Measurements from ENCODE around the gene CD101. TPM values are rescaled to one million over a fixed set of nuclear protein-coding genes. Genes with fewer than 3 reads are reported as not detected.
A peak's percentile ranks its signal among the peaks of the same experiment; 100 is the strongest.

CD101 gene
- total and polyA plus RNA-seq, 2 of the 8 experiments (the other 6 are each of a cell fraction or from before 2014, with no cell fraction given) = 1.1 to 1.2 TPM

DNA sequence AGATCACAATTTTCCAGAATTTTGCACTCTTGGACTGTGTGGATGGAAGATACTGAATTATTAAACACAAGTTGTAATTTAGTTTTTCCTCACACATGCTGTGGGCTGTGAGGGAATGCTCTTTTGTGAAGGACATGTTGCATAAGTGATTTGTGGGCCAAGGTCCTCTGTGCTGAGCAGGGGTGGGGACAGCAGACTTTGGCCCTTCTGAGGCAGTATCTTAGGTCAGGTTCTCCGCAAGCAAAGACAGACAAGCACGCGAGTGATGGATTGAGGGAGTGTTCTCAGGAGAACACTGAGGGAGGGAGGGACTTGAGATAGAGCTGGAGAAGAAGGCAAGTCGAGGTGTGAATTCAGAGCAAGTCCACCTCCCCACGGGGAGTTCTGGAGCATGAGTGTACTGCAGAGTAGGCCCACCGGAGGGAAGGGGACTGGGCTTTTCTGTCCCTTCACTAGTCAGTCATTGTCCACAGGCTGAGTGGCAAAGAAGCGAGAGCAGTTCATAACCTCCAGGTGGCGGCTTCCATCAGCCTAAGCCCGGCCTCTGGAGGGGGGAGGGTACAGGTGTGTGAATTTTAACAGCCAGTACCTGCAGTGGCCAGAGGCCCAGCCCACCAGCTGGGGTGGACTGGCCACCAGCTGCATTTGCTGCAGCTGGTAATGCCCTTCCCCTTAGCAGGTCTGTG, 19.1 kb upstream of the CD101 start:
- Histone ChIP-seq H3K4ac (replicated peaks; ENCODE audit: insufficient read length, low read depth, low read length) (no peak overlapping the region), H3K4me1 (replicated peaks in 1 of 4; ENCODE audit: control insufficient read depth in 3 of 4, insufficient read depth in 4 of 4, low read length in 3 of 4) (peaks cover 0 to 8% (median 3%) of the 10 kb centered on the region in 4 experiments; a peak in 3 of 7 replicates), H2BK5ac (ENCODE audit: low read depth, low read length) (no peak overlapping the region; the same call in 1 of the 2 replicates), H3K27me3 (replicated peaks in 1 of 4; ENCODE audit: control insufficient read depth in 3 of 4, extremely low read depth in 1 of 4, insufficient read depth in 3 of 4, low read length in 3 of 4) (no peaks in the 10 kb centered on the region), H3K14ac (ENCODE audit: insufficient read length) (no peak overlapping the region), H4K5ac (ENCODE audit: insufficient read length, low read depth, low read length) (no peak overlapping the region), H3K18ac (ENCODE audit: extremely low read depth, low read length) (no peak overlapping the region; the same call in 1 of the 2 replicates), H3K9ac (replicated peaks in 1 of 4; ENCODE audit: extremely low read depth in 1 of 4, low read depth in 3 of 4, low read length in 3 of 4) (no peak overlapping the region), H2BK20ac (ENCODE audit: low read length) (no peak overlapping the region), H2BK12ac (ENCODE audit: low read depth, low read length) (no peak overlapping the region), H3K79me2 (ENCODE audit: control insufficient read depth in 1 of 2, insufficient read depth in 2 of 2, low read length in 2 of 2) (no peaks in the 10 kb centered on the region), H3K4me2 (ENCODE audit: insufficient read depth in 1 of 2, low read depth in 2 of 2, low read length in 2 of 2) (no peak overlapping the region), H4K8ac (ENCODE audit: extremely low read depth, insufficient read depth, low read length) (no peak overlapping the region), H3K56ac (replicated peaks; ENCODE audit: insufficient read length, low read depth, low read length) (no peak overlapping the region), H3K4me3 (ENCODE audit: extremely low read depth in 1 of 4, insufficient read depth in 2 of 4, low read depth in 3 of 4, low read length in 4 of 4) (no peak overlapping the region), H4K91ac (replicated peaks; ENCODE audit: insufficient read length, low read length) (no peak overlapping the region), H2BK120ac (replicated peaks; ENCODE audit: low read depth, low read length) (no peak overlapping the region), H3K36me3 (ENCODE audit: control insufficient read depth in 2 of 4, insufficient read depth in 4 of 4, low read length in 3 of 4) (peaks cover 0 to 4% (median under 1%) of the 10 kb centered on the region in 4 experiments; a peak in 2 of 8 replicates), H3K9me3 (ENCODE audit: insufficient read depth in 2 of 2, low read depth in 1 of 2, low read length in 1 of 2) (no peaks in the 10 kb centered on the region), H2AK5ac (ENCODE audit: low read depth, low read length) (peak overlapping the region; percentile 86; the same call in 1 of the 2 replicates), H4K20me1 (replicated peaks in 1 of 2; ENCODE audit: control insufficient read depth in 1 of 2, insufficient read depth in 2 of 2, low read length in 2 of 2) (peaks cover 0 to 1% of the 10 kb centered on the region in 2 experiments), H3K27ac (ENCODE audit: low read depth, low read length) (no peak overlapping the region), H3K23ac (ENCODE audit: insufficient read length) (no peak overlapping the region), H3K23me2 (ENCODE audit: low read depth, low read length) (no peaks in the 10 kb centered on the region), H3K79me1 (ENCODE audit: low read depth, low read length) (no peaks in the 10 kb centered on the region), H2BK15ac (ENCODE audit: low read length) (no peak overlapping the region), H2AFZ (ENCODE audit: low read length) (no peak overlapping the region)
- peak; percentile 17 to 58 for DNase-seq (ENCODE audit: low read depth in 1 of 2, low spot score in 2 of 2)
- CTCF ChIA-PET (ENCODE audit: partially characterized antibody) = interaction anchor here (0.7 to 2.5 kb wide), 11 partner anchors 11 to 245 kb away, joined by 3 to 8 read pairs (median 3); partner anchors contain the start of gene CD101
- no peak for FAIRE-seq
- WGBS, 2 experiments (ENCODE audit: extremely low coverage in 1 of 2, insufficient coverage in 1 of 2, insufficient read length in 1 of 2, insufficient replicate concordance in 2 of 2, low coverage in 1 of 2, low lambda C conversion rate in 2 of 2, missing lambda C conversion rate in 1 of 2) = 85% methylated on average over 9 of the region's 9 CpGs; no CpG with 5 or more reads in 1 of the 2 experiments
- POLR2A ChIA-PET (ENCODE audit: partially characterized antibody) = no interaction called here
- no peak for TF ChIP-seq EZH2 (IDR thresholded peaks at IDR 0.05; ENCODE audit: low read depth, low read length, severe bottlenecking)
- TF ChIP-seq ATF3 (IDR thresholded peaks at IDR 0.05; ENCODE audit: insufficient read depth, low read depth, low read length) = no peak
- TF ChIP-seq, protein P1, sequence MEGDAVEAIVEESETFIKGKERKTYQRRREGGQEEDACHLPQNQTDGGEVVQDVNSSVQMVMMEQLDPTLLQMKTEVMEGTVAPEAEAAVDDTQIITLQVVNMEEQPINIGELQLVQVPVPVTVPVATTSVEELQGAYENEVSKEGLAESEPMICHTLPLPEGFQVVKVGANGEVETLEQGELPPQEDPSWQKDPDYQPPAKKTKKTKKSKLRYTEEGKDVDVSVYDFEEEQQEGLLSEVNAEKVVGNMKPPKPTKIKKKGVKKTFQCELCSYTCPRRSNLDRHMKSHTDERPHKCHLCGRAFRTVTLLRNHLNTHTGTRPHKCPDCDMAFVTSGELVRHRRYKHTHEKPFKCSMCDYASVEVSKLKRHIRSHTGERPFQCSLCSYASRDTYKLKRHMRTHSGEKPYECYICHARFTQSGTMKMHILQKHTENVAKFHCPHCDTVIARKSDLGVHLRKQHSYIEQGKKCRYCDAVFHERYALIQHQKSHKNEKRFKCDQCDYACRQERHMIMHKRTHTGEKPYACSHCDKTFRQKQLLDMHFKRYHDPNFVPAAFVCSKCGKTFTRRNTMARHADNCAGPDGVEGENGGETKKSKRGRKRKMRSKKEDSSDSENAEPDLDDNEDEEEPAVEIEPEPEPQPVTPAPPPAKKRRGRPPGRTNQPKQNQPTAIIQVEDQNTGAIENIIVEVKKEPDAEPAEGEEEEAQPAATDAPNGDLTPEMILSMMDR (IDR thresholded peaks at IDR 0.05; ENCODE audit: control extremely low read depth in 1 of 3, insufficient read depth in 1 of 3, low read depth in 1 of 3, low read length in 3 of 3) = peak; percentile 42 to 52 (median 48)
- TF ChIP-seq JUN (IDR thresholded peaks at IDR 0.05; ENCODE audit: low read depth, low read length) = no peak
- TF ChIP-seq ZNF274 (IDR thresholded peaks at IDR 0.05; ENCODE audit: borderline replicate concordance, extremely low read depth, low read length) = no peak
- TF ChIP-seq USF2 (IDR thresholded peaks at IDR 0.05; ENCODE audit: low read length) = no peak
- no peak for TF ChIP-seq RNF2 (IDR thresholded peaks at IDR 0.05; ENCODE audit: borderline replicate concordance, low read depth, low read length, missing control alignments, poor library complexity, severe bottlenecking)
